ENCODE results near the gene SERF2. TPM values are rescaled to one million over a fixed set of nuclear protein-coding genes. Genes with fewer than 3 reads are reported as not detected.

The SERF2 gene
- total and polyA plus RNA-seq, 2 of the 13 experiments (the other 11 are each of a cell fraction or from before 2014, with no cell fraction given) = 811 to 1,257 TPM

- TF ChIP-seq SMC3 (IDR thresholded peaks at IDR 0.05; ENCODE audit: low read length) = peak; percentile 53; the same call in 1 of the 2 replicates
- TF ChIP-seq ARID5B (CRISPR knock-in tag; IDR thresholded peaks at IDR 0.05) = peak; percentile 31; the same call in 1 of the 2 replicates
- peak; percentile 13; the same call in 1 of the 2 replicates for TF ChIP-seq HNF4G (IDR thresholded peaks at IDR 0.05; ENCODE audit: borderline replicate concordance, low read depth, low read length)
- TF ChIP-seq HNF4G (CRISPR knock-in tag; IDR thresholded peaks at IDR 0.05; ENCODE audit: borderline replicate concordance, low read depth) = no peak
- TF ChIP-seq ZBTB7B (CRISPR knock-in tag; IDR thresholded peaks at IDR 0.05) = no peak
- 0 out of 2 replicates have a peak, but pooled peaks have one; percentile 18 for TF ChIP-seq HOMEZ (CRISPR knock-in tag; IDR thresholded peaks at IDR 0.05; ENCODE audit: low read depth)
- no peak for TF ChIP-seq TBP (CRISPR knock-in tag; IDR thresholded peaks at IDR 0.05)
- TF ChIP-seq YEATS2 (CRISPR knock-in tag; IDR thresholded peaks at IDR 0.05; ENCODE audit: borderline replicate concordance) = peak; percentile 59; the same call in 1 of the 2 replicates
- TF ChIP-seq HBP1 (CRISPR knock-in tag; IDR thresholded peaks at IDR 0.05; ENCODE audit: low read depth) = peak; percentile 59; the same call in 1 of the 2 replicates
These were observed 16.6 kb upstream of the SERF2 start (continued) for GRCh38 chr15:43775411-43775965.

Measured in HepG2 (cell line).